ENCODE measurements around the gene SIGLEC10.
A peak's percentile ranks its signal among the peaks of the same experiment; 100 is the strongest.
"Not testable (repeated sequence)": the region's sequence is repeated elsewhere in the genome, so short reads cannot be mapped to it uniquely, and the experiment has no call there.

Gene SIGLEC10

GRCh38 chr19:51427201-51427600 is 9.8 kb upstream of the SIGLEC10 start:
- DNase-seq: no peak
- Histone ChIP-seq H3K9me3 (ENCODE audit: severe bottlenecking) (peaks cover 3% of the 10 kb centered on the region), H3K36me3 (no peaks in the 10 kb centered on the region), H3K27ac (no peak overlapping the region), H3K27me3 (ENCODE audit: insufficient read depth, low read depth, severe bottlenecking) (peaks cover 84% of the 10 kb centered on the region), H3K4me3 (ENCODE audit: low read depth, low read length) (no peak overlapping the region)
- TF ChIP-seq, protein P1, sequence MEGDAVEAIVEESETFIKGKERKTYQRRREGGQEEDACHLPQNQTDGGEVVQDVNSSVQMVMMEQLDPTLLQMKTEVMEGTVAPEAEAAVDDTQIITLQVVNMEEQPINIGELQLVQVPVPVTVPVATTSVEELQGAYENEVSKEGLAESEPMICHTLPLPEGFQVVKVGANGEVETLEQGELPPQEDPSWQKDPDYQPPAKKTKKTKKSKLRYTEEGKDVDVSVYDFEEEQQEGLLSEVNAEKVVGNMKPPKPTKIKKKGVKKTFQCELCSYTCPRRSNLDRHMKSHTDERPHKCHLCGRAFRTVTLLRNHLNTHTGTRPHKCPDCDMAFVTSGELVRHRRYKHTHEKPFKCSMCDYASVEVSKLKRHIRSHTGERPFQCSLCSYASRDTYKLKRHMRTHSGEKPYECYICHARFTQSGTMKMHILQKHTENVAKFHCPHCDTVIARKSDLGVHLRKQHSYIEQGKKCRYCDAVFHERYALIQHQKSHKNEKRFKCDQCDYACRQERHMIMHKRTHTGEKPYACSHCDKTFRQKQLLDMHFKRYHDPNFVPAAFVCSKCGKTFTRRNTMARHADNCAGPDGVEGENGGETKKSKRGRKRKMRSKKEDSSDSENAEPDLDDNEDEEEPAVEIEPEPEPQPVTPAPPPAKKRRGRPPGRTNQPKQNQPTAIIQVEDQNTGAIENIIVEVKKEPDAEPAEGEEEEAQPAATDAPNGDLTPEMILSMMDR (IDR thresholded peaks at IDR 0.05; ENCODE audit: low read depth, low read length): no peak

DNA sequence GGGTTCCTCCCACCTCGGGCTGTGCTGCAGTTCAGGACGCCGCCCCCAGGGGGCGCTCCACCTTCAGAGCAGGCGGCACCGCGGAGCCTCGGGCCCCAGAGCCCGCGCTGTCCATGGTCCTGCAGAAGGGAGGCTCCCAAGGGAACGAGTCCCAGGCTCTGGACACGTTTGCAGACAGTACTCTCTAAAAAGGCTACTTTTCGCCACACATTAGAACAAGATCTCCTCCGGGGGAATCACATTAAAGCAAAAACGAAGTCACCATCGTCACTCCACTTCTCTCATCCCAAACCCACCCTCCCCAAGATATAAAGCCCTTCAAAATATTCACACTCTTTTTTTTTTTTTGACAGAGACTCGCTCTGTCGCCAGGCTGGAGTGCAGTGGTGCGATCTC is 4.6 kb upstream of the SIGLEC10 start:
- H3K9me3 ChIP-seq (ENCODE audit: severe bottlenecking): no peaks in the 10 kb centered on the region
- H3K27ac ChIP-seq: no peak overlapping the region
- peak; percentile 82 for DNase-seq
- H3K4me3 ChIP-seq (ENCODE audit: low read depth, low read length): peak overlapping the region; percentile 21
- H3K36me3 ChIP-seq: no peaks in the 10 kb centered on the region
- peaks cover 53% of the 10 kb centered on the region for H3K27me3 ChIP-seq (ENCODE audit: insufficient read depth, low read depth, severe bottlenecking)
- TF ChIP-seq, protein P1 (IDR thresholded peaks at IDR 0.05; ENCODE audit: low read depth, low read length): peak; percentile 93

DNA sequence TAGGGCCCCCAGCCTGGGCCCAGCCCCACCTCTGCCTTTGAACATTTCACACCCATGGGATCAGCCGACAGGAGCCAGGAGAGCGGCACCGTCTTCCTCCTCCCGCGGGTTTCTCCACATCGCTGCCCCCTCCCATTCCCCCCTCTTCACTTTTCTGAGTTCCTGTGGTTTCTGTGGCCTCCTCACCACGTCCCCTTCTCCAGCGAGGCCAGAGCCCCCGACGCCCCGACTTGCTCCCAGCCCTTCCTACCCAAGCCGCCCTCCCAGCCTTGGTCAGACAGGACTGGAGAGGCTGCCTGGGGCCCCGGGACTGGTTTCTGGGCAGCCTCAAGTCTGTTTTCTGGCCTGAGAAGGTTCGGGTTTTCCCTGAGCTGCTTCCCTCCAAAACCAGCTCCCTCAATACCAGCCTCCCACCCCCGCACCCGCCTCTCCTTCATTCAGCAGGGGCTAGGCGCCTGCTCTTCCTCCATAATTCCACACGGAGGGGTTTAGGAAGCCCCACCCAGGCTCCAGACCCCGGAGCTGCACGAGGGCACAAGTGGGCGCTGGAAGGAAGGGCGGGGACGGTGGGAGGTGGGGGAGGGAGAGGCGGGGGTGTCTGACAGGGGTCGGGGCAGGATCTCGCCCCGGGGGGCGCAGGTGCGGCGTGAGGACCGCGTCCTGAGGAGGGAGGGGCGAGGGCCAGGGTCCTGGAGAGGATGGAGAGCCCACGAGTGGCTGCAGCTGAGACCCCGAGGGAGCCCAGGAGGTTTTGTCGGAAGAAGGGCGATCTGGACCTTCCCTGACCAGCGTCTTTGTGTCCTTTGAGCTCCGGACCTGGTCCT is 4.0 kb upstream of the SIGLEC10 start:
- Histone ChIP-seq H3K27me3 (ENCODE audit: insufficient read depth, low read depth, severe bottlenecking) (peaks cover 49% of the 10 kb centered on the region), H3K36me3 (no peaks in the 10 kb centered on the region), H3K4me3 (ENCODE audit: low read depth, low read length) (peak overlapping the region; percentile 21), H3K9me3 (ENCODE audit: severe bottlenecking) (no peaks in the 10 kb centered on the region), H3K27ac (no peak overlapping the region)
- TF ChIP-seq, protein P1 (IDR thresholded peaks at IDR 0.05; ENCODE audit: low read depth, low read length): no peak
- DNase-seq: no peak

DNA sequence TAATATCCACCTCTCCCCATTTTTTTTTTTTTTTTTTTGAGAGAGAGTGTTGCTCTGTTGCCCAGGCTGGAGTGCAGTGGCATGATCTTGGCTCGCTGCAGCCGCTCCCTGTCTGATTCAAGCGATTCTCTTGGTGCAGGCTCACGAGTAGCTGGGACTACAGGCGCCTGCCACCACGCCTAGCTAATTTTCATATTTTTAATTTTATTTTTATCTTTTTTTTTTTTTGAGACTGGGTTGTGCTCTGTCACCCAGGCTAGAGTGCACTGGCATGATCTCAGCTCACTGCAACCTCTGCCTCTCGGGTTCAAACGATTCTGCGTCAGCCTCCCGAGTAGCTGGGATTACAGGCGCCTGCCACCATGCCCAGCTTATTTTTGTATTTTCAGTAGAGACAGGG is 3.1 kb upstream of the SIGLEC10 start:
- not testable (repeated sequence) for H3K36me3 ChIP-seq; DNase-seq; H3K9me3 ChIP-seq (ENCODE audit: severe bottlenecking); H3K27ac ChIP-seq; H3K4me3 ChIP-seq (ENCODE audit: low read depth, low read length)
- H3K27me3 ChIP-seq (ENCODE audit: insufficient read depth, low read depth, severe bottlenecking): peaks cover 40% of the 10 kb centered on the region

DNA sequence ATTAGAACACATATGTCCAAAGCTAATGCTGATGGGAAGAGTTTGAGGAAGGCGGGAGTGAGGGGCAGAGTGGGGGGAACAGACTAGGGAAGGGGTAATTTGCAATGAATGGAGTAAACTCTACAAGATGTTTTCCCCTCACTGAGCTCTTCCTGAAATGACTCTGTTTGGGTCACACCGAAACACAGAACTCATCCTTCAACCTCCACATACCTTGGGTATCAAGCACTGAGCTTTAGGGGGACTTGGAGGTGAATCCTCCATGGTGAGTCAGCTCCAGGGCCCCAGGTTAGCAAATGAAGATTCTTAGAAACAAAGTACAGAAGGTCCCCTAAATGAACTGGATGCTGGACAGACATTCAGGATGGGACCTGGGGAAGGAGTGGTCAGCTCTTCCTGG is 1.3 kb upstream of the SIGLEC10 start:
- Histone ChIP-seq H3K27ac (no peak overlapping the region), H3K4me3 (ENCODE audit: low read depth, low read length) (no peak overlapping the region), H3K27me3 (ENCODE audit: insufficient read depth, low read depth, severe bottlenecking) (peaks cover 28% of the 10 kb centered on the region), H3K36me3 (no peaks in the 10 kb centered on the region), H3K9me3 (ENCODE audit: severe bottlenecking) (no peaks in the 10 kb centered on the region)
- no peak for DNase-seq
- TF ChIP-seq, protein P1 (IDR thresholded peaks at IDR 0.05; ENCODE audit: low read depth, low read length): no peak

- Histone ChIP-seq H3K36me3 (no peaks in the 10 kb centered on the region), H3K27me3 (ENCODE audit: insufficient read depth, low read depth, severe bottlenecking) (peaks cover 19% of the 10 kb centered on the region), H3K27ac (no peak overlapping the region), H3K9me3 (ENCODE audit: severe bottlenecking) (no peaks in the 10 kb centered on the region), H3K4me3 (ENCODE audit: low read depth, low read length) (no peak overlapping the region)
- TF ChIP-seq, protein P1 (IDR thresholded peaks at IDR 0.05; ENCODE audit: low read depth, low read length): no peak
- no peak for DNase-seq
Measured at GRCh38 chr19:51417810-51418157, 342 bp upstream of the SIGLEC10 start.

DNA sequence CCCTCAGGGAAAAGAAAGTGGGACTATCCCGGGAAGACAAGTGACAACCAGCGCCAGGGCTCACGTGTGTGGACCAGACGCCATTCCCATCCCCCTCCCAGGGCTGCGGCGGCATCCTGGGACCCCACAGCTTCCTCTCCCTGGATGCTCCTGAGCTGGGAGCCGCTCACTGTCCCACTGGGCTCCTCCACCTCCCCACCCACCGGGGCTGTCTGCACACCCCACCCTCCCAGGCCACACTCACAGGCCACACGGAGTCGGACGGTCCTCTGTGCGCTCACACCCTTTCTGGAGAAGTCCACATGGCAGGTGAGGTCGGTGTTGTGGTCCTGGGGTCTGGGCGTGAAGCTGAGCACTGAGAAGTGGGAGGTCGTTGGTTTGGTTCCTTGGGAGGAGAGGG is 1.0 kb downstream of the SIGLEC10 start:
- not testable (repeated sequence) for H3K9me3 ChIP-seq (ENCODE audit: severe bottlenecking); H3K27ac ChIP-seq; H3K4me3 ChIP-seq (ENCODE audit: low read depth, low read length); DNase-seq; H3K36me3 ChIP-seq
- H3K27me3 ChIP-seq (ENCODE audit: insufficient read depth, low read depth, severe bottlenecking): peaks cover 18% of the 10 kb centered on the region
